GM21367 (cell line): ENCODE results near the gene KLHDC3.
"Not testable (repeated sequence)": the region's sequence is repeated elsewhere in the genome, so short reads cannot be mapped to it uniquely, and the experiment has no call there.

Experiments used
- ATAC-seq: cut with Tn5 transposase; IDR thresholded peaks from one replicate; pipeline ENCODE4 v1.9.1; 2021; ENCODE audit not compliant: unreplicated experiment

KLHDC3 gene

DNA sequence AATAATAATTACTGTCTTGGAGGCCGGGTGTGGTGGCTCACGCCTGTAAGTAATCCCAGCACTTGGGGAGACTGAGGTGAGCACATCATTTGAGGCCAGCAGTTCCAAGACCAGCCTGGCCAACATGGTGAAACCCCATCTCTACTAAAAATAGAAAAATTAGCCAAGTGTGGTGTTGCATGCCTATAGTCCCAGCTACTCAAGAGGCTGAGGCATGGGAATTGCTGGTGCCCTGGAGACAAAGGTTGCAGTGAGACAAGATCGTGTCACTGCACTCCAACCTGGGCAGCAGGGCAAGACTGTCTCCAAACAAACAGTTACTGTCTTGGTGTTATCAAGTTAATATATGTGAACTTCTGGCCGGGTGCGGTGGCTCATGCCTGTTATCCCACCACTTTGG lies 12.3 kb downstream of the KLHDC3 start:
- ATAC-seq = no peak

DNA sequence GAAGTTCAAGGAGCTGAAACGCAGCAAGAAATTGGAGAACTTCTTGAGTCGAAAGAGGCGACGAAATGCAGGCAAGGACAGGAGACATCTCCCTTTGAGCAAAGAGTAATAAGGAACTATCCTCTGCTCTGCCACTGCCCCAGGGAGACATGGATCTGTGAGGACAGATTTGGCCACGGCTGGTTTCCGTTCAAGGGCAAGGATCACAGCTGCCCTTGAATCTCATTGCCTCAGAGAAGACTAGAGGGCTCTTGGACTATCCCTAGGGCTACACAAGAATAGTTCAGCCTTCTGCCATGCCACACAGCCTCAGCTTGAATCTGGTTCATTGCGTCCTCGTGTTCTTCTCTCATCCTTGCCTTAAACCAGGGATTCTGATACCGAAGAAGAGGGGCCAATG lies 15.1 kb downstream of the KLHDC3 start:
- ATAC-seq = no peak

DNA sequence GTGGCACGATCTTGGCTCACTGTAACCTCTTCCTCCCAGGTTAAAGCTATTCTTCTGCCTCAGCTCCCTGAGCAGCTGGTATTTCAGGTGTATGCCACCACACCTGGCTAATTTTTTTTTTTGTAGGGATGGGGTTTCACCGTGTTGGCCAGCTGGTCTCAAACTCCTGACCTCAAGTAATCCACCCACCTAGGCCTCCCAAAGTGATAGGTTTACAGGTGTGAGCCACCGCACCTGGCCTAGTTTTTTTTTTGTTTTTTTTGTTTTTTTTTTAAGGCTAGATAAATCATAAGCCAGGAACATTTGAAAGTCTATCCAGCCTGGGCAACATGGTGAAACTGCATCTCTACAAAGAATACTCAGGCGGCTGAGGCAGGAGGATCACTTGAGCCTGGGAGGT lies 18.3 kb downstream of the KLHDC3 start:
- ATAC-seq = no peak

DNA sequence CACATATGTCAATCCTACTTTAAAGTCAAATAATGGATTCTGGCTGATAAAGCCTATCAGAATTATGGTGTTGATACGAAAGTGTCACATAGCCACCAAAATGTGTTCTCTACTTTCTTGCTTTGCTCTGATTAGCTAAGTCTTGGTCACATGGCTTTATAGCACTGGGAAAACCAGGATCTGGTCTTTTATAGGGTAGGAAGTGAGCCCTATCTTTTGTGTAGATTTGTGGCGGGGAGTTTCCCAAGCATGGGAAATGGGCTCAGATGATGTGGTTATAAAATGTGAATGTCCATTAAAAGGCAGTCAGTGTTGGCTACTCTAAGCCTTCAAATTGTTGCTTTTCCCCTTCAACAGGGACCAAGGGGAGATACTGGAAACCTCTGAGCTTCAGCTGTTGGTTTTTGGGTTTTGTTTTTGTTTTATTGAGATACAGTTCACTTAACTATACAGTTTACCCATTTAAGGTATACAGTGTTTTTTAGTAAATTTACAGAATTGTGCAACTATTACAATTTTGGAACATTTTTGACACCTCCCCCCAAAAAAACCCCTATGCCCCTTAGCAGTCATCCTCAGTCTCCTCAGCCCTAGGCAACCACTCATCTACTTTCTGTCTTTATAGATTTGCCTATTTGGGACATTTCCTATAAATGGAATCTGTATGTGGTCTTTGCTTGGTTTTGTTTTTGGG lies 19.6 kb downstream of the KLHDC3 start:
- ATAC-seq = no peak

DNA sequence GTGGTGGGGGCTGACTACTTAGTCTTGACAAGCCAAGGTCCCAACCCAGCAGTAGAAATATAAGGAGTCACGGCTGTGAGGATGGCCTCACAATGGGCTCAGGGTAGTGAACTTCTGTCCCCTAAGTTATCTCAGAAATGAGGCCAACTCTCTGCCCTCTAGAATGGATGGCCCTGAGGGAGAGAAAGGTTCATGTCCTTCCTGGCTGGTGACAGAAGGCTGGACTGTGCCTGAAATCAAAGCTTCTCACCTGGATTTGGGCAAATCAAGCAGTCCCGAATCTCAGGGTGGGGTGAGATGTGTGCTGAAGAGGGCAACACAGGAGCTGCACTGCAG lies 20.1 kb downstream of the KLHDC3 start:
- ATAC-seq = no peak

DNA sequence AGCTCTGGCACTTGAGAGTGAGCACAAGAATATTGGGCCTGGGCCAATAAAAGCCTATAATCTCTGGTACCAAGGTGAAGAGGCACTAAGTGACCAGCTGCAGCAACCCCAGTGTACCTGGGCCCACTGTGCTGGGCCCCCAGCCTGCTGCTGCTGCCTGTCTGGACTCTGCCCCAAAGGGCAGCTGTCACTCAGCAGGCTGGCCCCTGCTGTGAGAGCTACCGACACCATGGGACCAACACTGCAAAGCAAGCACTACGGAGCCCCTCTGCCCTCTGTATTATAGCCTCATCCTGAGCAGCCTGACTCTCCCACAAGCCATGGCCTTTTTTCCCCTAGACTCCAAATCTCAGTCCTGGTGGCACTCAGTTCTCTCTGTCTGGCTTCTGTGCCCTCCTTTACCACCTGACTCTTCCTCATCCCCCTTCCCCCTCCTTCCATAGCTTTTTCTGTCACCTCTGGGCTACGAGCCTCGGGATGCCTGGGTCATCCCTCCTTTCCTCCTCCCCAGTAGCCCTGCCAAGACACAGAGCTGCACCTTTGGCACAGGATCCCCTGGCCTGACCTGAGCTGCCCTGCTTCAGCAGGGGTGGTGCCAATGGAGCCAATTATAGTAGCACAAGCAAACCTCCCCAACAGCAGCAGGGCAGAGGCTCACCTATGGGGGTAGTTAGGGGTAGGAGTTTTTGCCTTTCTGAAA lies 21.6 kb downstream of the KLHDC3 start:
- ATAC-seq = no peak

DNA sequence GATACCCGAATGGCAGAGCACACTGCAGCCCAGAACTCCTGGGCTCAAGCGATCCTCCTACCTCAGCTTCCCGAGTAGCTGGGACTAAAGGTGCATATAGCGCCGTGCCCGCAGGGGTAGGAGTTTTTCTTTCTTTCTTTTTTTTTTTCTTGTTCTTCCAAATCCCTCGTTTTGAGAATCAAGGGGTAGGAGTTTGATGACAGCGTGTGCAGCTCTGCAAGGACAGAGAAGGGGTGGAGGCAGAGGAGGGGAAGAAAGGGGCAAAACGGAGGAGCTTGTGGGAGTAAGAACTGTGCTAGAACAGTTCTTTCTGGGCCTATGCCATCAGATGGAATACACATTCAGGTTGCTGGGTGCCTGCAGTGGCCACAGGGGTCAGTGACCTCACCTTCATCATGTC lies 22.7 kb downstream of the KLHDC3 start:
- no peak for ATAC-seq

DNA sequence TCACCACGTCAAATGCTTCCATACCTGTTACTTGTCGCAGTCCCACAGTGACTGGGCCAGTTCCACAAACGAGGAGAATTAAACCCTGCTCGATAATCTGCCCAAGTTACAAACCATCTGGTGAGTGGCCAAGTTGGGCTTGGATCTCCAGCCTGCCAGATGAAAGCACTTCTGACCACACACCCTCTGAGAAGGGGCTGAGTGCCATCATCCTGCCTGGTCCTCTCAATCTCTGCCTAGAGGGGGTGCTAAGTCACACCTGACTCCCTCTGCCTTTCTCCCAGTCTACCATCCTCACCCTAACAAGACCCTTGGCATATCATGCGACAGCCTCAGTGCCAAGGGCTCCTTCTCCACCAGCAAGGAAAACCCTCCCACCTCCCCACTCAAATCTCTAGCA lies 23.1 kb downstream of the KLHDC3 start:
- no peak for ATAC-seq

DNA sequence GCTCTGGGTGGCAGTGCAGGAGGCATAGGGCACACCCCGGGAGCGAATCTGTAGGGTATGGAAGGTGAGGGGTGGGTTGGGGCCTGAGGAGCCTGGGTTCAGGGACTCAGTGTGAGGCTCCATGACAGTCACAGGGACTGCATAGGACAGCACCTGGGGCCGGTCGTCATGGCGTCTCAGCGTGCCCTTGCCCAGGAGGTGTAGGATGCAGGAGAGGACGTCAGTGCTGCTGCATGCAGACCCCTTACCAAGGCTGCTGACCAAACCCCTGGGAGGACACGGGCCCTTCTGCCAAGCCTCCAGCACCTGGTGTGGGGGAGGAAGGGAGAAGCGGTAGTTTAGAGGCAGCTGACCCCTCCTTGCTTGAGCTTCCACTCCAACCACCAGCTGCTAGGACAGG lies 23.7 kb downstream of the KLHDC3 start:
- ATAC-seq = no peak

DNA sequence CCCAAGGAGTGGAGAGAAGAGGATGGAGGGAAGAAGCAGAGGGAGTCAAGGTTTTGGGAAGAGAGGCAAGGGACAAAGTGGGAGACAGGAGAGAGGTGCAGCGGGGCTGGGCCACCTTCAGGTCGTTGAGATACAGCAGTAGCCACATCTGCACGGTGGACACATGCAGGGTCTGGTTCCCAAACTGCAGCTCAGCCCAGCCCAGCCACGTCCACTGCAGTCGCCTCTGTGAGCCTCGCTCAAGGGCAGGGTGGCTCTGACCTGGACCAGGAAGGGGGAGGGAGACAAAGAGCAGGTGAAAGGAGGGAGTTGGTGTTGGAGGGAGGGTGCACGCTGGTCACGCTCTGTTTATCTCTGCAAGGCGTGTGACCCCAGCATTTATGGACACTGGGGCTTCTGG lies 24.7 kb downstream of the KLHDC3 start:
- ATAC-seq = no peak

DNA sequence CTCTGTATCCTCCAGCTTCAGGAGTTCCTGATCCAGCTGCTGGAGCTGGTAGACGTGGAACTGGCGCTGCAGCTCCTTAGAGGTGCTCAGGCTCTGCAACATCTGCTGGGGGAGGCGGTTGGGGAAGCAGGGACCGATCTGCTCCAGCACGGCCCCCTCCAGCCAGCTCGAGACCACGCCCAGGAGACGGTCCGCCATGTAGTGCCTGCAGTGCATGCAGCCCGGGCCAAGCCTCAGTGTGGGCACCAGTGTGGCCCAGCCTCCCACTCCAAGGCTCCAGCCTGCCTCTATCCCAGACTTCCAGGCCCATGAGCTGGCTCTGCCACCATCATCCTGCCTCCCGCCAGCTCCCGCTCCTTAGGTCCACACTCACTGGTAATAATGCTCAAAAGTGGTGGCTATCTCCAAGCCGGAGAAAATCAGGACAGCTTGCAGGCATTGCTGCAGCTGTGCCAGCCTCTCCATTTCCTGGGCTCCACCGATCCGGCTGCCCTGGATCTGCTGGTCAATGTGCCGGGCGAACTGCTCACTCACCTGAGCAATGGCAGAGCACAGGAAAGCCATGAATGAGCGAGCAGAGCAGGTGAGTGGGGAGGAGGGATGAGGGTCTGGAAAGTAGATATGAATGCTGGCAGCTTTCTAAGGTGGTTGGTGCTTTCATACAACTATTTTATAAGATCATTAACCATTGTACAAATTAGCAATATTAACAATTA lies 26.7 kb downstream of the KLHDC3 start:
- no peak for ATAC-seq

DNA sequence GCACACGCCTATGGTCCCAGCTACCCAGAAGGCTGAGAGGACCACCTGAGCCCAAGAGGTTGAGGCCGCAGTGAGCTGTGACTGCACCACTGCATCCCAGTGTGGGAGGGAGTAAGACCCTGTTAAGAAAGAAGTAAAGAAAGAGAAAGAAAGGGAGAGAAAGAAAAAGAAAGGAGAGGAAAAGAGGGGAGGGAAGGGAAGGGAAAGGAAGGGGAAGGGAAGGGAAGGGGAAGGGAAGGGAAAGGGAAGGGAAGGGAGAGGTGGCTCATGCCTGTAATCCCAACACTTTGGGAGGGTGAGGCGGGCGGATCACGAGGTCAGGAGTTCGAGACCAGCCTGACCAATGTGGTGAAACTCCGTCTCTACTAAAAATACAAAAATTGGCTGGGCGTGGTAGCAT lies 27.4 kb downstream of the KLHDC3 start:
- not testable (repeated sequence) for ATAC-seq

DNA sequence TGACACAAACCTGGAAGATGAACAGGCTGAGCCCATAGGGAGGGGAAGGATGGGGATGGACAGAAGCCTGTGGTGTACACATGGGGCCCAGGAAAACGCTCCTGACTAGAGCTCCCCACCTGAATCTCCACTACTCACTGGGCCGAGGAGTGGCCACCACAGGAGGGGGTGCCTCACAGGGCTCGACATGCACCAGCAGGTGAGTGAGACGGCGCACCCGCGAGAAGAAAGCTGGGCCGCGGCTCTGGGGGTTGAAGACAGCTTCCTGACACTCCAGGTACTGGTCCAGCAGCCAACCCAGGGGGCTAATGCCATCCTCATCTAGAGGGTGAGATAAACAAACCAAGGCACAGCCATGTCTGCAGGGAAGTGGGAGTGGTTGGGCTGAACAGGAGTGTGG lies 29.3 kb downstream of the KLHDC3 start:
- ATAC-seq = no peak

DNA sequence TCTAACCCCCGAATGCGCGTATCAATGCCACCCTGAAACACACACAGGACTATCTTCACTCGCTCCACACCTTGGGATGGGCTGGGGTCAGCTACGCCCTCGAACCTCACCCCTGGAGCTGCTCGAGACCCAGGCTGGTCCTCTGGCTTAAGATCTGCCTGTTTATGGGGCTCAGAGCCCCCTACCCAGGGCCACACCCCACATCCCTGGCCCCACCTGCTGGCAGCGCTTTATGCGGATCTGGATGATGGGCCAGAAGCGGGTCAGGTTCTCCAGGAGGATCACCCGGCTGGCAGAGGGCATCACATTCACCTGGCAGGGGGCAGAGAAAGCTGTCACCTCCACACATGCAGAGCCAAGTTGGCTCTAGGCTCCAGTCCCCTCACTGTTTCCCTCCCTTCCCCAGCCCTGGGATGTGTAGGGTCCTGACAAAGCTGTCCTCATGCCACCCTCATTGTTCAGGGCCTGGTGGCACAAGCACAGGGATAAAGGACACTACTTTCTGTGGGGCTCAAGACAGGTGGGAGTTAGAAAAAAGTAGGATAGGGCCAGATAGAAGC lies 31.4 kb downstream of the KLHDC3 start:
- no peak for ATAC-seq

DNA sequence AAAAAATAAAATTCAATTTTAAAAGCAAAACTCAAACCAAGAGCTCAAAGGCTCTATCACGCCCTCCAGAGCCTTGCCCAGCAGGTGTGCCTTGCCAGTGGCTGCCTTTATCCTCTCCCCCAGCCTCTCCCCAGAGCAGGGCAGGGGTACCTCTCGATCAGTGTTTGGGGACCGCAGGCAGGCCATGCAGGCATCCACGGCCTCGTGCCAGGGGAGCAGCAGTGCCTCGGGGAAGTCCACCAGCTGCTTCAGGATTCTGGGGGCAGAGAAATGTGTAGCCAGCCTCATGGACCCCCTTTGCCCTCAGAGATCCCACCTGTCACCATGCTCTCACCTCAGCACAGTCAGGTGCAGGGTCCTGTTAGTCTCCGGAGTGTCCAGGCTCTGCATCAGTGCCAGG lies 33.9 kb downstream of the KLHDC3 start:
- ATAC-seq = no peak

DNA sequence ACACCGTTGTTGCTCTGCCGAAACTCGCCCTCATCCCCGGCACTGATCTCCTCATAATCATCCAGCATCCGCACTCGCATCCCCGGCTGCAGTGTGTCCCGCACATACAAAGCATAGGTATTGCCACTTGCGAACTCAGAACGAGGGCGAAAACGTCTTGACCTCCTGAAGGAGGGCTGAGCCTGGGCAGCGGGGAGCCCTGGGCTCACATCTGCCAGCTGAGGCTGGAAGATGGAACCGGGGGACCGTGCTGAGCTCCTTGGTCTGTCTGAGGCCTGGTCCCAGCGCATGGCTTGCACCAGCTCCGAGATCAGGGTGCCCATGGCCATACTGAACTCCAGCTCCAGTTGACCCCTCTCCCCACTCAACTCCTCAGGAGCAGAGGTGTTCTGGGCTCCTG lies 36.9 kb downstream of the KLHDC3 start:
- no peak for ATAC-seq

DNA sequence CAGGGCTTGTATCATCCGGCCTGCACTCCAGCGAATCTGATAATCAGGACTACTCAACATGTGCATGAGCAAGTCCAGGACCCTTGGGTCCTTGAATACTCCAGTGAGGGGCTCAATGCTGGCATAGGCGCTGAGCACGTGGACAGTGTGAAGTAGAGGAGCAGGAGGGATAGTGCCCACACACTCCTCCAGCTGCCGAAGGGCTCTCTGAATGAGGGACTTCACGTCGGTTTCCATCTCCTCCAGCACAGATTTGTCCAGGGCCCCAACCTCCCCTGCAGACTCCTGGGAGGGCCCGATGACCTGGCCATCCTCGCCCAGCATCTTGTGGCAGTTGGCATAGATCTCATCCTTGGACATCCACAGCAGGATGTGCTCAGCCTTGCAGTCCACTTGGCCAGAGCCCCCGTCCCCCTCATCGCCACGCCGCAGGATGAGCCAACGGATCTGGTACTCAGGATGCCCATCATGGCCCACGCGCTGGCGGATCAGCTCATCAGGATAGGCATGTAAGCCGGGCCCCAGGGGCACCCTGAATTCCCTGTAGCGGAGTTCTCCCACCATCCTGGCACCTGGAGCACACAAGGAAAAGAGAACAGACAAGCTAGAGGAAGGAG lies 38.3 kb downstream of the KLHDC3 start:
- no peak for ATAC-seq

DNA sequence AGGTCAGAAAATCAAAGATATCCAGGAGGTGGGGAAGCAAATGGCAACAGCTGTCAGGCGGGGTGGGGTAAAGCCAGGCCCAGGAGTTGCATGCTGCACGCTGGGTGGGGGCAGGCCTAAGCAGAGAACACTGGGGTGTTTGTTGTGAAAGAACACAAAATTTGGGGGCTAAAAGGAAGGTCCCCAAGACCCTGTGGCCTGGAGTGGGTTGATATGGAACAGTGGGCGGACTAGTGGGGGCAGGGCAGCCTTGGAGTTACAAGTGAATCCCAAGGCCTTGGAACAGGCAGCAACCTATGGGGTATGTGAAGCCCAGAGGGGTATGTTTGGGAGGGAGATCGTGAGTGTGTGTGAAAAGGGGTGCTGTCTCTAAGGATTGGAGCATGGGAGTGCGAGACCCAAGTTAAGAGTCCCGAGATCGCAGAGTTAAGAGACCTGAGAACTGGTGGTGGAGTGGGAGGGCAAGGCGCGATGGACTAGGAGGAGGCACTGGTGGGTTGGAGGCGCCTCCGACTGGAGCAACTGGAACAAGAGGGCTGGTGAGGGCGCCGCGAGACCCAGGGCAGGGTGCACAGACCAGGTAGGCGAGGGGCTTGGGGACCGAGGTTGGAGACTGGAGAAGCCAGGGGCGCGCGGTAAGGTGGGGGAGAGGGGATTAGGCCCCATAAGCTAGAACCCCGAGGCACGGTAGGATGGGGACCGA lies 38.9 kb downstream of the KLHDC3 start:
- no peak for ATAC-seq

DNA sequence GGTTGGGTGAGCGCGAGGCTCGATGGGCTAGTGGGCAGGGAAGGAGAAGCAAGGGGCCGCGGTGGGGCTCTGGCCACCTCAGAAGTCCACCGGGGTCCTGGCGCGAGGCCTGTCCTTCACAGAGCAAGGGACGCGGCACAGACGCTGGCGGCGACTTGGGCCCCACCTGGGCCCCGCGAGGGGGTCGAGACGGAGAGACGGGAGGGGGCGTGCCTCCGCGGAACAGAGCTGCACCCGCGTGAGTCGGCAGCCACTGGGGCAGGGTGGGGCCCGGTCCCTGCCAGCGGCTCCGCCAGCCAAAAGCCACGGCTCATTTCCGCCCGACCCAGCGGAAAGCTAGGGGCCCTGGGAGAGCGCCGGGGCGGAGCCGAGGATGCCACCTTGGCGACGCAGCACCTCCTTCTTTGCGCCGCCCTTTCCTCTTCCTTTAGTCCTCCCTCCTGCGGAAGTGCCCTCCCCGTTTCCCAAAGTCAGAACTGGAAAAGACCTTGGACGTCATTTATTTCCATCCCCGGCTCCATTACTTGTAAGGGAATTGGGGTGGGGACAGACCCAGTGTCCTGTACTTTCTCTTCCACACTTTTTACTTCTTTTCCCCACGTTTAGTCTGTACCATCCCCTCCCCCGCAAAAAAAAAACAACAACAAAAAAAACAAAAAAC lies 39.6 kb downstream of the KLHDC3 start, which contains the start of gene CUL7:
CUL7 (minus strand) TSS at position 307 of the 661 bp plus-strand sequence. CDS start 1,063 bp downstream, outside the sequence.
- ATAC-seq = peak; percentile 77

DNA sequence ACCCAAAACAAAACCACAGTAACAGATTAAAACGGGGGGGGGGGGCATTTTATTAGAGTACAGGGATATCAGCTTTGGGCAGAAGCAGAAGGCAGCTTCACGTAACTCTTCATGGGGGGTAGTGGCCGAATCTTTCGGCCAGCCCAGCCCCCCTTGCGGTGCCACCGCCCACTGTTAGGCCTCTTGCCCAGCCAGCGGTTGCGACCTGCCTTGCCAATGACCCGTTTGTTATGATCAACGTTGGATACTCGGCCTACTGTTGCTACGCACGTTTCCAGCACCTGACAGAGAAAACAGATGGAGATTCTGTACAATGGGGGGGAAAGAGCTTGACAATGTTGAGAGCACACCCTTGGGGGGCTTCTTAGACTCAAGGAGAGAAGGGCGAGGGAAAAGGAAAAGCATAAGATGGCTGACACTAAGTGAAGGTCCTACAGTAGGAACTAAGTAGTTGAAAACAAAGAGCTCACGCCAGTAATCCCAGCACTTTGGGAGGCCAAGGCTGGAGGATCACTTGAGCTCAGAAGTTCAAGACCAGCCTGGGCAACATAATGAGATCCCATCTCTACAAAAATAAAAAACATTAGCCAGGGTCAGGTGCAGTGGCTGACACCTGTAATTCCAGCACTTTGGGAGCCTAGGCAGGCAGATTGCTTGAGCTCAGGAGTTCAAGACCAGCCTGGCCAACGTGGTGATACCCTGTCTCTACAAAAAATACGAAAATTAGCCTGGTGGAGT lies 40.3 kb downstream of the KLHDC3 start:
- no peak for ATAC-seq
